Fibroblast of pulmonary artery (primary cell): ENCODE data around the gene SCAI.
"Not testable (repeated sequence)": the region's sequence is repeated elsewhere in the genome, so short reads cannot be mapped to it uniquely, and the experiment has no call there.

Experiments used
- DNase-seq: peaks from one replicate; pipeline ENCODE4 v3.0.0-alpha.2; 2010; ENCODE audit warnings: low read depth
- H3K4me3 ChIP-seq: replicated peaks from 2 replicates; pipeline ENCODE4 v1.5.1; 2011; ENCODE audit warnings: low read depth, mild to moderate bottlenecking, control low read depth, low read length, moderate library complexity
- CTCF ChIP-seq: IDR thresholded peaks from 2 replicates; pipeline ENCODE4 v1.5.1; 2011; ENCODE audit warnings: mild to moderate bottlenecking, control low read depth, low read length, inconsistent platforms; ENCODE audit errors: missing control alignments

The SCAI gene

GRCh38 chr9:125143377-125144090 is at the start of gene SCAI:
SCAI (minus strand) TSS chr9:125143528; CDS start chr9:125143437, 91 bp downstream.
- peak within 1 kb of the TSS; percentile 65 for H3K4me3 ChIP-seq
- peak; percentile 94 for TF ChIP-seq CTCF
- DNase-seq: peak; percentile 99

GRCh38 chr9:125190361-125190801 is 47.1 kb upstream of the SCAI start:
- peak; percentile 19 for DNase-seq

DNA sequence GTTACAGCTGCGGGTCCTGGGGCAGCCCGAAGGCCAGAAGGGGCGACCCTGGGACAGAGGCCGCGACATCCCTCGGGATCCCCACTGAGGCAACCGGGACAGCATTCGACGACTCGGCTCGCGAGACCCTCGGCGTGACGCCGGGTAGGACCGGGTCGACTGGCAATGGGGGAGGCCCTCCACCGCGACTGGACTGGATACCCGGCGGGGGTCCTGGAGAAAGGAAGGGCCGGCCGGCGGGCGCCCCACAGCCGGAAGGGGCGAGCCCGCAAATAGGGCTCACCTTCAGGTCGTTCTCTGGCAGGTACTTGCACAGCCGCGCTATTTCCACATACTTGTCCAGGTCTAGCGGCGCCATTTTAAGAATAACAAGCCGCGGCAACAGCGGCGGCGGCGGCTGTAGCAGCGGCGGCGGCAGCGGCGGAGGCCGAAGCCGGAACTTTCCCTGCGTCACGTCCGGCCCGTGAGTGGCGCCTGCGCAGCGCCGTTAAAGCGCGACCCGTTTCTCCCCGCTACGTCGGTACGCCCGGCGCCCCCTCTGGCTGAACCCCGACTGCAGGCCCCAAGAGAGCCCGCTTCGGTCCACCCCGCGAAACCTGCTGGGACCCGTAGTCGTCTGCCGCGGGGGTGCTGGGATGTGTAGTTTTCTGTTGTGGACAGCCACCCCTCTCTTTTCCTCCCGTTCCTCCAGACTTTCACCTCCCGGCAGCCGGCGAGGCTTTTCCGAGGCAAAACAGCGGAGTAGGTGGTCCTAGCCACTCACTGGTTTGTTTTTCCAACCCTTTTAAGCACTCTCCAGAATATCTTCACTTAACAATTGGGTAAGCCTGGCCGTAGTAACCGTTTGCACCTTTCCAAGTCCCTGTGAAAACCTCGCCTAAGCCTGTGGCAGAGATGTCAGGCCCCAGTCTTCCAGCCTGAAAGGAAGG is 46.3 kb upstream of the SCAI start, which contains the start of gene PPP6C:
Gene PPP6C, minus strand, starts transcription at position 443 of the 929 bp plus-strand sequence. Its CDS starts 85 bp downstream, at position 358.
- peak within 1 kb of the TSS; percentile 98 for H3K4me3 ChIP-seq
- TF ChIP-seq CTCF: peak; percentile 56
- peak; percentile 97 for DNase-seq

More at GRCh38 chr9:125190361-125190801, 47.1 kb upstream of the SCAI start:
- TF ChIP-seq CTCF: no peak
- H3K4me3 ChIP-seq: peak overlapping the region; percentile 98

GRCh38 chr9:125189011-125189360 is 45.7 kb upstream of the SCAI start:
- no peak for TF ChIP-seq CTCF
- H3K4me3 ChIP-seq: peak overlapping the region; percentile 98
- no peak for DNase-seq

DNA sequence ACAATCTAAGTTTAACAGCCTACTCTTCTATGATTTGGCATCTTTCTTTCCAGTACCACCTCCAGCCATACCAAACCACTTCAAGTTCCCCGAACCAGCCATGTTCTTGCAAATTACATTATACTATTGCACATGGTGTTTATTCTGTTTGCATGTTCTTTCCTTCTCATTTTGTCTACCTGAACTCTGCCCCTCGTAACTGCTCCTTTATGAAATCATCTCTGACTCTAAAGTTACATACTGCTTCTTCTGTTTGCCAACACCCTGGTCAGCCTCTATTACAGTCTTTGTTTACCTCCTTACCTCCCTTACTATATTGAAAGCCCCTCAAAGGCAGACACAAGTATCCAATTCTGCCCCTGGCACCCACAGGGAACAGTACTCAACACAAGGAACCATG is 40.2 kb upstream of the SCAI start:
- no peak for TF ChIP-seq CTCF
- H3K4me3 ChIP-seq: no peak overlapping the region
- no peak for DNase-seq

GRCh38 chr9:125183054-125183453 is 39.7 kb upstream of the SCAI start:
- peak; percentile 55 for DNase-seq
- H3K4me3 ChIP-seq: no peak overlapping the region
- TF ChIP-seq CTCF: no peak

GRCh38 chr9:125181756-125182155 is 38.4 kb upstream of the SCAI start:
- DNase-seq, H3K4me3 ChIP-seq: not testable (repeated sequence)
